T-helper 1 cell treated with Interleukin-12 subunit alpha and Interleukin-12 subunit beta and Interleukin-4 antibody, amounts not matched to agents 30 μg/mL and 1 μg/mL, for 36 hours (primary cell): ENCODE measurements around the gene PTPRD.
"Not testable (repeated sequence)": the region's sequence is repeated elsewhere in the genome, so short reads cannot be mapped to it uniquely, and the experiment has no call there.

Source experiments
- H3K27ac Mint-ChIP-seq: one replicate; pipeline ENCODE4 v1.8.0; 2021; ENCODE audit warnings: mild to moderate bottlenecking, mixed read lengths
- H3K27me3 Mint-ChIP-seq: one replicate; pipeline ENCODE4 v1.8.0; 2021; ENCODE audit warnings: low read depth, mixed read lengths
- H3K36me3 Mint-ChIP-seq: one replicate; pipeline ENCODE4 v1.8.0; 2021; ENCODE audit warnings: low read depth, mixed read lengths
- H3K4me1 Mint-ChIP-seq: one replicate; pipeline ENCODE4 v1.8.0; 2021; ENCODE audit warnings: low read depth, mixed read lengths
- H3K4me3 Mint-ChIP-seq: one replicate; pipeline ENCODE4 v1.8.0; 2021; ENCODE audit warnings: mild to moderate bottlenecking, moderate library complexity, mixed read lengths
- H3K9me3 Mint-ChIP-seq: one replicate; pipeline ENCODE4 v1.8.0; 2021; ENCODE audit warnings: mixed read lengths

PTPRD gene

DNA sequence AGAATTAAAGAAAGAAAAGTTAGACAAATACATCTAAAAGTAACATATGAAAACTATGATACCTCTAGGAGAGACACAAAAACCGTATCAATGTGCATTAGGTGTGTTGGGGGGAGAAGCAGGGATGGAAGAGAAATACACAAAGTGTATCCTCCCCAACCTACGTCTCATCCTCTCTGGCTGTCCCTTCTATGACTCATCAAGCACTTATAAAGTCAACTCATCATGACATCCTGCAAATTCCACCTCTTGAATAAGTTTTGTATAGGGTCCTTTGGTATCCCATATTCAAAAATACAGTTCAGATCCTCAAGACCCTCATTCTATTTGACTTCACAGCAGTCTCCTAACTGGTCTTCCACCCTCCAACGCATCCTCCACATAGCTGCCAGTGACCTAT, 1895.7 kb downstream of the PTPRD start:
- no peaks in the 10 kb centered on the region for H3K4me1 Mint-ChIP-seq
- H3K27ac Mint-ChIP-seq, result no peak overlapping the region
- H3K4me3 Mint-ChIP-seq, result no peak overlapping the region

DNA sequence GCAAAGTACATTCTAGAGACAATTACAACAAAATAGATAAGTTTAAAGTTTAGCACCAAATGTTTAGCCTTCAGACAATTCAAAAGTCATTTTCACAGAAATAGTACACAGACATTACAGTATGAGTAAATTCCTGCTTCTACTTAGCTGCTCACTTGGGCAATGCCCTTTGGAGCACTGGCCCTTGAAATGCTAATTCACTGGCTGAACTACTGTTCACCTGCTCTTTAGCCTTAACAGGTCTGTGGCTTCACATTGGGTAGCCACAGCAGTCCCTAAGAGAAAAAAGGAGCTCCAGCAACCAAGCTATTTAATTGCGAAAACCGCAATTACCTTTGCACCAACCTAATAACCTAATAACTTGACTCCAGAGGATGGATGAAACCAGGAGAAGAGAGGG, 1897.0 kb downstream of the PTPRD start:
- no peak overlapping the region for H3K27ac Mint-ChIP-seq
- H3K4me1 Mint-ChIP-seq, result no peaks in the 10 kb centered on the region
- no peaks in the 10 kb centered on the region for H3K9me3 Mint-ChIP-seq
- H3K4me3 Mint-ChIP-seq, result no peak overlapping the region
- no peaks in the 10 kb centered on the region for H3K36me3 Mint-ChIP-seq
- H3K27me3 Mint-ChIP-seq, result no peaks in the 10 kb centered on the region

More for the DNA sequence above, 1895.7 kb downstream of the PTPRD start:
- no peaks in the 10 kb centered on the region for H3K27me3 Mint-ChIP-seq
- no peaks in the 10 kb centered on the region for H3K36me3 Mint-ChIP-seq
- no peaks in the 10 kb centered on the region for H3K9me3 Mint-ChIP-seq

DNA sequence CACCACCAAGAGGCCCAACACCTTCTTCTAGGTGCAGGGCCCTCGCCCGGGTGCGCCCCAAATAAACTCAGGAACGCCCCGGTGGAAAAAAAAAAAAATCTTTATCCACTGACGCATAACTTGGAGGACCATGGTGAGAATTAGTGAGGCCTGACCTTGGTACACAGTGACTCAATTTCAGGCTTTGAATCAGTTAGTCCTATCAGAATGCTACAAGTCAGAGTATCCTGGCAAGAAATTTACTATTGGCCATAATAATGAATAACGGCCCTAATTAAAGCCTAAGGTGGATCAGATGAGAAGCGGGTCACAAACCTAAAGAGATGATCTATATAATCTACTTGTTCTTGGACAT, 1899.0 kb downstream of the PTPRD start:
- Mint-ChIP-seq H3K9me3 (no peaks in the 10 kb centered on the region), H3K27ac (no peak overlapping the region), H3K4me3 (no peak overlapping the region), H3K36me3 (no peaks in the 10 kb centered on the region), H3K27me3 (no peaks in the 10 kb centered on the region), H3K4me1 (no peaks in the 10 kb centered on the region)

DNA sequence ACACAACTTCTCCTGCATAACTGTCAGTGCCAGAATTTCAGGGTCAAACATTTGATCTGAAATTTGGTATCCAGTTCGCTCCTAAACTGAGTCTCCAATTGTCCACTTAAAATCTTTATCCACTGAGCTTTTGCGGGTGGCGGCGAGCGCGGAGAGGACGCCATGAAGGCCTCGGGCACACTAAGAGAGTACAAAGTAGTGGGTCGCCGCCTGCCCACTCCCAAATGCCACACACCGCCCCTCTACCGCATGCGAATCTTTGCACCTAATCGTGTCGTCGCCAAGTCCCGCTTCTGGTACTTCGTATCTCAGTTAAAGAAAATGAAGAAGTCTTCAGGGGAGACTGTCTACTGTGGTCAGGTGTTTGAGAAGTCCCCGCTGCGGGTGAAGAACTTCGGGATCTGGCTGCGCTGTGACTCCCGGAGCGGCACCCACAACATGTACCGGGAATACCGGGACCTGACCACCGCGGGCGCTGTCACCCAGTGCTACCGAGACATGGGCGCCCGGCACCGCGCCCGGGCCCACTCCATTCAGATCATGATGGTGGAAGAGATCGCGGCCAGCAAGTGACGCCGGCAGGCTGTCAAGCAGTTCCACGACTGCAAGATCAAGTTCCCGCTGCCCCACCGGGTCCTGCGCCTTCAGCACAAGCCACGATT, 1899.5 kb downstream of the PTPRD start:
- no peaks in the 10 kb centered on the region for H3K36me3 Mint-ChIP-seq
- no peak overlapping the region for H3K27ac Mint-ChIP-seq
- no peaks in the 10 kb centered on the region for H3K27me3 Mint-ChIP-seq
- H3K9me3 Mint-ChIP-seq, result no peaks in the 10 kb centered on the region
- H3K4me1 Mint-ChIP-seq, result no peaks in the 10 kb centered on the region
- no peak overlapping the region for H3K4me3 Mint-ChIP-seq

DNA sequence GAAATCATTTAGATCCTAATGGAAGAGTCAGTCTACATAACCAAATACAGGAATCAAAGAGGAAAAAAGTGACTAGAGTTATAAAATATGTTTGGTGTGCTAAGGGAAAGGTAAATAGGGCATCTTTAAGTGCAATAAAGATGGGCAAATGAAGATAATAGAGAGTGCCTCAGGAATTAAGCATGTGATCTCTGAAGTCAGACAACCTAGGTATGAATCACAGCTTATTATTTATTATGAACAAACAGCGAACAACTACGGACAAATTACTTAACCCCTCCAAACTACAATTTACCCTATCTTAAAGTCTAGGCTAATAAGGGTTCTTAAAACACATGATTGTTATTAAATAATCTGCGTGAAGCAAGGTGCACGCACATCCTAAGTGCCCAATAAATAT, 1903.1 kb downstream of the PTPRD start:
- no peaks in the 10 kb centered on the region for H3K4me1 Mint-ChIP-seq
- no peaks in the 10 kb centered on the region for H3K36me3 Mint-ChIP-seq
- H3K4me3 Mint-ChIP-seq, result no peak overlapping the region
- H3K27me3 Mint-ChIP-seq, result no peaks in the 10 kb centered on the region
- H3K27ac Mint-ChIP-seq, result no peak overlapping the region
- no peaks in the 10 kb centered on the region for H3K9me3 Mint-ChIP-seq

DNA sequence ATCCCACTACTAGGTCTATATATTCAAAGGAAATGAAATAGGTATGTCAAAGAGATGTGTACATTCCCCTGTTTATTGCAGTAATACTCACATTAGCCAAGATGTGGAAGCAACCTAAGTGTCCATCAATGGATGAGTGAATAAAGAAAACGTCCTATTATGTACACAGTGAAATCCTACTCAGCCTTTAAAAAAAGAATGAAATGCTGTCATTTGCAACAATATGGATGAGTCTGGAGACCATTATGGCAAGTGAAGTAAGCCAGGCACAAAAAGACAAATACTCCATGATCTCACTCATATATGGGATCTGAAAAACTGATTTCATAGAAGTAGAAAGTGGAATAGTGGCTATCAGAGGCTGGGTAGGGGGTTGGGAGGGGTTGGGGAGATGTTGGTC, 1904.1 kb downstream of the PTPRD start:
- H3K4me1 Mint-ChIP-seq, result no peaks in the 10 kb centered on the region
- no peaks in the 10 kb centered on the region for H3K9me3 Mint-ChIP-seq
- no peaks in the 10 kb centered on the region for H3K27me3 Mint-ChIP-seq
- no peak overlapping the region for H3K4me3 Mint-ChIP-seq
- H3K27ac Mint-ChIP-seq, result no peak overlapping the region
- no peaks in the 10 kb centered on the region for H3K36me3 Mint-ChIP-seq

DNA sequence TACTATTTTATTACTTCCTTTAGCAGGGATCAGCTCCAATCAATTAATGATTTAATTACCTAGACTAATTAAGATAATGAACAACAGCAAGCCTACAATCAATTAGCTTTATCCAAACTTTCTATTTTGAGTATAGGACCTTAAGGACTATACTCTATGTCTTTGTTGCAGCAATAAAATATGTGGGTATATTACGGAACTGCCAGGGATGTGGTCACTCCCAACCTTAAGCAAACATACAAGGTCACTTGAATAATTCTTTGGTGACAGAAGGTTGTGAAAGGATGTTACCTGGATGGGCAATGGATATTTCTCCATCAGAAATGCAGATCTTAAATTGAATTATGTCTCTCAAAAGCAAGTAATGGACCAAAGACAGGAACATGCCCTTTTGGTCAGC, 1905.8 kb downstream of the PTPRD start:
- Mint-ChIP-seq H3K4me1 (no peaks in the 10 kb centered on the region), H3K27ac (no peak overlapping the region), H3K27me3 (no peaks in the 10 kb centered on the region), H3K9me3 (no peaks in the 10 kb centered on the region), H3K36me3 (no peaks in the 10 kb centered on the region), H3K4me3 (no peak overlapping the region)

DNA sequence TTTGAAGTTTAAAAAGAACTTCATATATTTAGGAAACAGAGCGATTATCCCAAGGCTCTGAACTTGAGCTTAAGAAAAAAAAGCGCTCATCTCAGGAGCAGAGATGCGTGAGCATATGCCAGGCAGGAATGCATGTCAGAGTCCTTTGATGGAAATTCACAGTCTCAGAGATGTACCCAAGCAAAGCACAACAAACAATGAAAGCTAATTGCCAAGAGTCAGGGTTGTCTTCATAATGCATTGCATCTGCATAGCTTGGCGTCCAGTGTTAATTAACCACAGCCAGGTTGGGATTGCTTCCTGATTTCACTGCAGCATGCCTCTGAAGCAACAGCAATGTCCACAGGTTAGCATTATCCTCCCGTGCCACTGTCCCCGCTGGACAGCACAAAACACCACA, 1906.3 kb downstream of the PTPRD start:
- no peak overlapping the region for H3K4me3 Mint-ChIP-seq
- H3K27ac Mint-ChIP-seq, result no peak overlapping the region
- H3K4me1 Mint-ChIP-seq, result no peaks in the 10 kb centered on the region
- H3K9me3 Mint-ChIP-seq, result no peaks in the 10 kb centered on the region
- H3K27me3 Mint-ChIP-seq, result no peaks in the 10 kb centered on the region
- no peaks in the 10 kb centered on the region for H3K36me3 Mint-ChIP-seq

DNA sequence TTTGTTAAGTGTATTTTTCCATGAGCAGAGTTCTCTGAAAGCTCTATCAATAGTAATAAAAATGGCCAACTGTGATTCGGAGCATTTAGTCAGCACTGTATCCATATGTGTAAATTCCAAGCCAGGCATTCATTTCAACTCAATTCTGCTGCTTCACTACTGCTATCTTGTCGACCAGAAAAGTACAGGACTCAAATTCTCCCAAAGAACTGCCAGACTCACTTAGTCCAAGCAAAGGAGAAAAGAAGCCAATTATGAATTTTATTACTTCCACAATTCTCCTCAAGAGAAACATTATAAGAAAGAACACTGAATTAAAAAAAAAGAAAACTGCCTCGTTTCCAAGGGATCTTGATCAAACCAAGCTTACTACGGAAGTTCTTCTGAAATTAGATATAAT, 1906.9 kb downstream of the PTPRD start:
- Mint-ChIP-seq H3K36me3 (no peaks in the 10 kb centered on the region), H3K9me3 (no peaks in the 10 kb centered on the region), H3K27ac (no peak overlapping the region), H3K27me3 (no peaks in the 10 kb centered on the region), H3K4me3 (no peak overlapping the region), H3K4me1 (no peaks in the 10 kb centered on the region)

DNA sequence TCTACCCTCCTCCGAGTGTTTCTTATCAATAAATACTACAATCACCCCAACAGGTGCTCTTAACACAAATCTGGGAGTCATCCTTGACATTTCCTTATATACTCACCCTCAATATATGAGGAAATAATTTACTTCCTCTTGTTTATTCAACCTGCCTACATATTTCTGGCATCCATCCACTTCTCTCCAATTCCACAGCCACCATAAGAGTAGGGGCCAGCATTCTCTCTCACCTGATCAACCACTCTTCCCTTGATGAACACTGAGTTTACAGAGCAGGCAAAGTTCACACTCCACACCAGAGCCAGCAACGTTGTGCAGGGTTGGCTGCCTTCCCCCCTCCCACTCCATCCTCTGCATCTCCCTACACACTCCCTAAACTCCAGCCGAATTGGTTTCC, 1908.9 kb downstream of the PTPRD start:
- Mint-ChIP-seq H3K9me3 (no peaks in the 10 kb centered on the region), H3K4me3 (no peak overlapping the region), H3K36me3 (no peaks in the 10 kb centered on the region), H3K27ac (no peak overlapping the region), H3K27me3 (no peaks in the 10 kb centered on the region), H3K4me1 (no peaks in the 10 kb centered on the region)

DNA sequence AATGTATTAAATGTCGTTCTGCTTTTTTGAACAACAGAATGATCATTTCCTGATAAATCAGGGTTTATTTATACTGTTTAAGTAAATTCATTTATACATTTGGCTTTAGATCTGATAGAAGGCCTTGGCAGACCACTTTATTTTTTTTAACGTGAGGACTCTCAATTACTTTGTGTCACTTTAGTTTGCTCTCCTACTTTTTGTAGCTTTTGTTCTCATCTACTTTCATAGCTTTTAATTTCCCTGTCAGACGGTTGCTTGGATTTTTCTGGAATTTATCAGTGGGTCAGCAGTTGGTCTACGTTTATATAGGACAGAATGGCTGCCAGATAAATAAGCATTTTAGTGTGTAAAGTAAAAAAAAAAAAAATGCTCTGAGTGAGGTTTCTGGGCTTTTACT, 1910.9 kb downstream of the PTPRD start:
- H3K9me3 Mint-ChIP-seq, result no peaks in the 10 kb centered on the region
- H3K27ac Mint-ChIP-seq, result no peak overlapping the region
- H3K4me1 Mint-ChIP-seq, result no peaks in the 10 kb centered on the region
- no peak overlapping the region for H3K4me3 Mint-ChIP-seq
- H3K27me3 Mint-ChIP-seq, result peaks cover 3% of the 10 kb centered on the region
- H3K36me3 Mint-ChIP-seq, result no peaks in the 10 kb centered on the region

DNA sequence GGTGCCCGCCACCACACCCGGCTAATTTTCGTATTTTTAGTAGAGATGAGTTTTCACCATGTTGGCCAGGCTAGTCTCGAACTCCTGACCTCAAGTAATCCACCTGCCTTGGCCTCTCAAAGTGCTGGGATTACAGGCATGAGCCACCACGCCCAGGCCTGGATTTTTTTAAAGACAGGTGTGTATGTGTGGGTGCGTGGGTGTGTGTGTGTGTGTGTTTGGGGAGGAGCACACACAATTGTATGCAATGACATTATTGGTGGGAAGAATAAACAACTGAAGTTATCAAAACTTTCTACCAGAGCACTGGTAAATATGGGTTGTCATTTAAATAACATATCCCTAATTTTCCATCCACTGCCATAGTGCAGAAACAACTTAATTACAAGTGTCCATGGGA, 1915.2 kb downstream of the PTPRD start:
- H3K4me1 Mint-ChIP-seq, H3K27ac Mint-ChIP-seq, H3K9me3 Mint-ChIP-seq, H3K4me3 Mint-ChIP-seq, H3K36me3 Mint-ChIP-seq, H3K27me3 Mint-ChIP-seq: not testable (repeated sequence)

DNA sequence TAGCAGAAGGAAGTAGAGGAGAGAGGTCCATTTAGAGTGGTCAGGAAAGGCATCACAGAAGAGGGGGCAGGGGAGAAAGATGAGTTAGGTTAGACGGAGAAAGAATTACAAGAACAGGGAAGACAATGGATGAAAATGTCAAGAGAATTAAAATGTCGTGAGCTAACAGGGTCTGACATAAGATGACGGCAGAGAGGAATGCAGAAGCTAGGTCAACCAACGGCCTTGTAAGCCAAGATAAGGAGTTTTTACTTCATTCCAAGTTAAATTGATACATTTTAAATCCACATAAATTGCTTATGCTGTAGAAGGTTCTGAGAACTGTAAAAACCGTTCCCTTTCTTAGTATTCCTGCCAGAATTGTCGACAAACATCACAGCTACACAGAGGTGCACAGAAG, 1916.3 kb downstream of the PTPRD start:
- H3K4me3 Mint-ChIP-seq, result no peak overlapping the region
- peaks cover 3% of the 10 kb centered on the region for H3K27me3 Mint-ChIP-seq
- no peaks in the 10 kb centered on the region for H3K9me3 Mint-ChIP-seq

DNA sequence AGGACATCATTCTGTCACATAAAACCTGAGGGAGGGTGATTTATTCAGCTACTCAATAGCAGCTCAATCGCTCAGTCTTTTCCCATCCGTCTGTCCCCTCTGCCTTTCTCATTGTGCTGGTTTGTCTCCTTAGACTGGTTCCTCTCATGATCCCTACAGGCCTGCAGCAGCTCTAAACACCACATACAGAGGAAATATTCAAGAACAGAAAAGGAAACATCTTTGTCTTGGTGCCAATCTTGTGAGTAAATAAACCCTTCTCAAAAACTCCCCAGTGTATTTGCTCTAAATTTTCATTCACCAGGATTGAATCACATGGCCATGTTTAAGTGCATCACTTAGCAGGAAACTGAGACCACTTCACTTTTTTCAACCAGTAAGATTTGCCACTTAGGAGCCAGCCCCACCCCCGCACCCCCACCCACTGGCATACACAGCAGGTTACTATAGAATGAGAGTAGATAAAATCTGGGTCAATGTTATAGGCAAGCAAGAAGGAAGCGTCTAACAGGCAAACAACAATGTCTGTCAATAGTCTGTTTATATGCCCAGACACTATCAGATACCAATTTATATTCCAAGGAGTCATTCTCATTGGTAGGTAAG, 1917.7 kb downstream of the PTPRD start:
- Mint-ChIP-seq H3K9me3 (no peaks in the 10 kb centered on the region), H3K27ac (no peak overlapping the region), H3K4me1 (no peaks in the 10 kb centered on the region), H3K4me3 (no peak overlapping the region), H3K27me3 (peaks cover 3% of the 10 kb centered on the region), H3K36me3 (no peaks in the 10 kb centered on the region)

More for the DNA sequence above, 1916.3 kb downstream of the PTPRD start:
- Mint-ChIP-seq H3K36me3 (no peaks in the 10 kb centered on the region), H3K4me1 (no peaks in the 10 kb centered on the region), H3K27ac (no peak overlapping the region)

DNA sequence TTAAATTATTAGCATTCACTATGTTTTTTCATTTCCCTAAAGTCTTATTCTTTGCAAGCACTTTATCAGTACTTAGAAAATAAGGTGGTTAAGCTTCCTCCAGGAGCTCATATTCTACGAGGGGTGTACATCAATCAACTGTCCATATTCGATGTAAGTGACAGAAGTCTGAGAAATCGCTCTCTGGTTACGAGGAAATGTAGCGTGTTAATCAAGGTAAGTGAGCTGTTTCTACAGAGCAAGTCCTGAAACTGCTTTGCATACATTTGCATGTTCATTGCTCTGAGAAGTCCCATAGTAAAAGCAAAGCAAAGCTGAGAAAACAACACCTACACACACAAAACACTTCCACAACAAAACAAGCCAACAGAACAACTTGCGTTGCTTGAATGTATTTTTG, 1919.3 kb downstream of the PTPRD start:
- no peaks in the 10 kb centered on the region for H3K36me3 Mint-ChIP-seq
- H3K4me3 Mint-ChIP-seq, result no peak overlapping the region
- no peak overlapping the region for H3K27ac Mint-ChIP-seq
- peaks cover 2% of the 10 kb centered on the region for H3K27me3 Mint-ChIP-seq
- no peaks in the 10 kb centered on the region for H3K4me1 Mint-ChIP-seq
- no peaks in the 10 kb centered on the region for H3K9me3 Mint-ChIP-seq

DNA sequence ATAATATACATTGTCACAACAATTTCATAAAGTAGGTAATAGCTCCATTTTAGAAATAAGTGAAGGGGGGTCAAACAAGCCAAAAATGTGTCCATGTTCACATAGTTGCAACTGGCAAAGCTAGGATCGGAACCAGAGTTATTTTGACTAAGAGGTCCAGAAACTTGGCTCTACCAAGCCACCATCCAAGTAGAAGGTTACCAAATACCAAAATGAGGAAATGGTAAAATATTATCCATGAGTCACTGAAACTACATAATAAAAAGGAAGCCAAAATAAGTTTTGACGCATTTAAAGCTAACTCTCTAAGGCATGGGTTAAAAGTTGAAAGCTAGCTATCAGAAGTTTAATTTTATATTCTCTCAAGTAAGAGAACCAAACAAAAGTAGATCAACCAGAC, 1926.3 kb downstream of the PTPRD start:
- Mint-ChIP-seq H3K36me3 (no peaks in the 10 kb centered on the region), H3K27me3 (no peaks in the 10 kb centered on the region), H3K4me1 (no peaks in the 10 kb centered on the region), H3K9me3 (no peaks in the 10 kb centered on the region), H3K27ac (no peak overlapping the region), H3K4me3 (no peak overlapping the region)
